ENCODE measurements around the gene CBLB. TPM values are rescaled to one million over a fixed set of nuclear protein-coding genes. Genes with fewer than 3 reads are reported as not detected.

The CBLB gene
- total RNA-seq, 2 donors from 2014 or later = 81.3 to 91.1 TPM

- Mint-ChIP-seq H3K27ac (no peak overlapping the region), H3K36me3 (ENCODE audit: low read depth) (peaks cover 5% of the 10 kb centered on the region), H3K4me3 (no peak overlapping the region), H3K4me1 (no peaks in the 10 kb centered on the region), H3K27me3 (no peaks in the 10 kb centered on the region)
- DNase-seq (no peak), ATAC-seq (no peak)
- H3K9me3 ChIP-seq (ENCODE audit: control insufficient read depth, low read length, poor library complexity, severe bottlenecking) = no peaks in the 10 kb centered on the region
Observed at GRCh38 chr3:105639131-105639530, 229.7 kb downstream of the CBLB start.

GRCh38 chr3:105634708-105635107 is 234.1 kb downstream of the CBLB start:
- DNase-seq (no peak), ATAC-seq (no peak)
- Mint-ChIP-seq H3K27me3 (no peaks in the 10 kb centered on the region), H3K36me3 (ENCODE audit: low read depth) (no peaks in the 10 kb centered on the region), H3K27ac (no peak overlapping the region), H3K4me1 (no peaks in the 10 kb centered on the region), H3K4me3 (no peak overlapping the region)
- no peaks in the 10 kb centered on the region for H3K9me3 ChIP-seq (ENCODE audit: control insufficient read depth, low read length, poor library complexity, severe bottlenecking)

- no peaks in the 10 kb centered on the region for H3K4me1 Mint-ChIP-seq
- H3K36me3 Mint-ChIP-seq (ENCODE audit: low read depth) = no peaks in the 10 kb centered on the region
- H3K27ac Mint-ChIP-seq = no peak overlapping the region
- H3K27me3 Mint-ChIP-seq = no peaks in the 10 kb centered on the region
- no peaks in the 10 kb centered on the region for H3K9me3 ChIP-seq (ENCODE audit: control insufficient read depth, low read length, poor library complexity, severe bottlenecking)
- no peak for ATAC-seq
- no peak for DNase-seq
- H3K4me3 Mint-ChIP-seq = no peak overlapping the region
Observed at GRCh38 chr3:105629718-105630117, 239.1 kb downstream of the CBLB start.

GRCh38 chr3:105626739-105627138 is 242.1 kb downstream of the CBLB start:
- DNase-seq (no peak), ATAC-seq (no peak)
- no peaks in the 10 kb centered on the region for H3K9me3 ChIP-seq (ENCODE audit: control insufficient read depth, low read length, poor library complexity, severe bottlenecking)
- Mint-ChIP-seq H3K4me1 (no peaks in the 10 kb centered on the region), H3K27me3 (no peaks in the 10 kb centered on the region), H3K27ac (no peak overlapping the region), H3K36me3 (ENCODE audit: low read depth) (no peaks in the 10 kb centered on the region), H3K4me3 (no peak overlapping the region)

- H3K27me3 Mint-ChIP-seq = no peaks in the 10 kb centered on the region
- H3K27ac Mint-ChIP-seq = no peak overlapping the region
- H3K4me3 Mint-ChIP-seq = no peak overlapping the region
- H3K9me3 ChIP-seq (ENCODE audit: control insufficient read depth, low read length, poor library complexity, severe bottlenecking) = no peaks in the 10 kb centered on the region
- H3K4me1 Mint-ChIP-seq = no peaks in the 10 kb centered on the region
- ATAC-seq (no peak), DNase-seq (no peak)
- H3K36me3 Mint-ChIP-seq (ENCODE audit: low read depth) = no peaks in the 10 kb centered on the region
Observed at GRCh38 chr3:105622169-105622568, 246.6 kb downstream of the CBLB start.

GRCh38 chr3:105620236-105620635 is 248.6 kb downstream of the CBLB start:
- no peak for DNase-seq
- Mint-ChIP-seq H3K27ac (no peak overlapping the region), H3K4me1 (no peaks in the 10 kb centered on the region), H3K36me3 (ENCODE audit: low read depth) (no peaks in the 10 kb centered on the region), H3K27me3 (peaks cover 4% of the 10 kb centered on the region), H3K4me3 (no peak overlapping the region)
- H3K9me3 ChIP-seq (ENCODE audit: control insufficient read depth, low read length, poor library complexity, severe bottlenecking) = no peaks in the 10 kb centered on the region
- no peak for ATAC-seq

- no peak overlapping the region for H3K4me3 Mint-ChIP-seq
- peaks cover 4% of the 10 kb centered on the region for H3K27me3 Mint-ChIP-seq
- H3K4me1 Mint-ChIP-seq = no peaks in the 10 kb centered on the region
- H3K9me3 ChIP-seq (ENCODE audit: control insufficient read depth, low read length, poor library complexity, severe bottlenecking) = no peaks in the 10 kb centered on the region
- DNase-seq = no peak
- no peak overlapping the region for H3K27ac Mint-ChIP-seq
- no peaks in the 10 kb centered on the region for H3K36me3 Mint-ChIP-seq (ENCODE audit: low read depth)
- ATAC-seq = no peak
Observed at GRCh38 chr3:105619651-105620050, 249.2 kb downstream of the CBLB start.

GRCh38 chr3:105618556-105618955 is 250.3 kb downstream of the CBLB start:
- DNase-seq (no peak), ATAC-seq (no peak)
- Mint-ChIP-seq H3K4me1 (no peaks in the 10 kb centered on the region), H3K4me3 (no peak overlapping the region), H3K27me3 (peaks cover 4% of the 10 kb centered on the region), H3K27ac (no peak overlapping the region), H3K36me3 (ENCODE audit: low read depth) (no peaks in the 10 kb centered on the region)
- H3K9me3 ChIP-seq (ENCODE audit: control insufficient read depth, low read length, poor library complexity, severe bottlenecking) = no peaks in the 10 kb centered on the region

- H3K4me1 Mint-ChIP-seq = no peaks in the 10 kb centered on the region
- H3K27me3 Mint-ChIP-seq = peaks cover 4% of the 10 kb centered on the region
- no peak for DNase-seq
- H3K27ac Mint-ChIP-seq = no peak overlapping the region
- H3K4me3 Mint-ChIP-seq = no peak overlapping the region
- no peak for ATAC-seq
- no peaks in the 10 kb centered on the region for H3K36me3 Mint-ChIP-seq (ENCODE audit: low read depth)
- H3K9me3 ChIP-seq (ENCODE audit: control insufficient read depth, low read length, poor library complexity, severe bottlenecking) = no peaks in the 10 kb centered on the region
Observed at GRCh38 chr3:105616374-105617121, 252.3 kb downstream of the CBLB start.

GRCh38 chr3:105615814-105616213 is 253.0 kb downstream of the CBLB start:
- Mint-ChIP-seq H3K36me3 (ENCODE audit: low read depth) (no peaks in the 10 kb centered on the region), H3K27ac (no peak overlapping the region), H3K27me3 (peaks cover 4% of the 10 kb centered on the region), H3K4me3 (no peak overlapping the region), H3K4me1 (no peaks in the 10 kb centered on the region)
- no peaks in the 10 kb centered on the region for H3K9me3 ChIP-seq (ENCODE audit: control insufficient read depth, low read length, poor library complexity, severe bottlenecking)
- ATAC-seq (no peak), DNase-seq (no peak)

- peaks cover 4% of the 10 kb centered on the region for H3K27me3 Mint-ChIP-seq
- DNase-seq (no peak), ATAC-seq (no peak)
- no peak overlapping the region for H3K4me3 Mint-ChIP-seq
- H3K36me3 Mint-ChIP-seq (ENCODE audit: low read depth) = no peaks in the 10 kb centered on the region
- no peak overlapping the region for H3K27ac Mint-ChIP-seq
- H3K9me3 ChIP-seq (ENCODE audit: control insufficient read depth, low read length, poor library complexity, severe bottlenecking) = no peaks in the 10 kb centered on the region
- no peaks in the 10 kb centered on the region for H3K4me1 Mint-ChIP-seq
Observed at GRCh38 chr3:105614288-105615030, 254.4 kb downstream of the CBLB start.

GRCh38 chr3:105613120-105613519 is 255.7 kb downstream of the CBLB start:
- no peak for DNase-seq
- Mint-ChIP-seq H3K4me1 (no peaks in the 10 kb centered on the region), H3K27ac (no peak overlapping the region)

GRCh38 chr3:105611304-105612192 is 257.3 kb downstream of the CBLB start:
- ATAC-seq (no peak), DNase-seq (no peak)
- Mint-ChIP-seq H3K4me1 (no peaks in the 10 kb centered on the region), H3K27ac (no peak overlapping the region), H3K27me3 (peaks cover 2% of the 10 kb centered on the region), H3K4me3 (no peak overlapping the region), H3K36me3 (ENCODE audit: low read depth) (no peaks in the 10 kb centered on the region)
- no peaks in the 10 kb centered on the region for H3K9me3 ChIP-seq (ENCODE audit: control insufficient read depth, low read length, poor library complexity, severe bottlenecking)

More at GRCh38 chr3:105613120-105613519, 255.7 kb downstream of the CBLB start:
- Mint-ChIP-seq H3K4me3 (no peak overlapping the region), H3K27me3 (peaks cover 4% of the 10 kb centered on the region), H3K36me3 (ENCODE audit: low read depth) (no peaks in the 10 kb centered on the region)
- no peak for ATAC-seq
- no peaks in the 10 kb centered on the region for H3K9me3 ChIP-seq (ENCODE audit: control insufficient read depth, low read length, poor library complexity, severe bottlenecking)
